IMR-90 (cell line): ENCODE results near the gene PLEKHA4. TPM values are rescaled to one million over a fixed set of nuclear protein-coding genes. Genes with fewer than 3 reads are reported as not detected.
A peak's percentile ranks its signal among the peaks of the same experiment; 100 is the strongest.

Experiments used
- ATAC-seq: fragments of 200-7000 bp; cut with Tn5 transposase; 2 replicates; pipeline ENCODE4 v1.9.1; 2020; ENCODE audit warnings: low read depth, mild to moderate bottlenecking, moderate library complexity
- BruUV-seq: library from RNA; stranded (reverse); fragments of 400-500 nt; replicated peaks from 2 replicates; lab custom pipeline; 2021; lab: Mats Ljungman, UMichigan
- CTCF ChIA-PET: fragments of 300-600 bp; formaldehyde crosslinking; extraction: SDS; loops from one replicate; lab custom pipeline; 2021; ENCODE audit warnings: antibody characterized with exemption; lab: Yijun Ruan, JAX
- POLR2A ChIA-PET: fragments of 300-600 bp; sonication (Branson Sonifier 250); formaldehyde crosslinking; loops from one replicate; lab custom pipeline; 2022; ENCODE audit warnings: antibody characterized with exemption; ENCODE audit not compliant: unreplicated experiment; lab: Charles Lee
- DNase-seq: peaks from one replicate; pipeline ENCODE4 v3.0.0; 2013
- H2AFZ ChIP-seq: replicated peaks from 2 replicates; pipeline ENCODE3; 2013; ENCODE audit warnings: low read length, mild to moderate bottlenecking; ENCODE audit not compliant: poor library complexity
- H2AK5ac ChIP-seq: 2 replicates; pipeline ENCODE4 v1.6.1; 2013; ENCODE audit warnings: low read depth, low read length, inconsistent platforms
- H2AK9ac ChIP-seq: replicated peaks from 2 replicates; pipeline ENCODE3; 2013; ENCODE audit warnings: mild to moderate bottlenecking, low read depth, low read length, moderate library complexity; ENCODE audit not compliant: poor library complexity
- H2BK120ac ChIP-seq: 2 replicates; pipeline ENCODE4 v1.6.1; 2013; ENCODE audit warnings: low read depth, low read length, inconsistent platforms
- H2BK15ac ChIP-seq: 3 replicates; pipeline ENCODE4 v1.6.1; 2013; ENCODE audit warnings: low read depth, low read length, inconsistent platforms
- H2BK20ac ChIP-seq: 2 replicates; pipeline ENCODE4 v1.6.1; 2013; ENCODE audit warnings: low read depth, mild to moderate bottlenecking, inconsistent platforms, low read length, moderate library complexity
- H2BK5ac ChIP-seq: 2 replicates; pipeline ENCODE4 v1.6.1; 2013; ENCODE audit warnings: mild to moderate bottlenecking, low read depth, low read length, inconsistent platforms; ENCODE audit not compliant: poor library complexity, severe bottlenecking
- H3K14ac ChIP-seq: replicated peaks from 2 replicates; pipeline ENCODE4 v1.6.1; 2013; ENCODE audit warnings: low read depth, low read length, inconsistent platforms
- H3K18ac ChIP-seq: 2 replicates; pipeline ENCODE4 v1.6.1; 2013; ENCODE audit warnings: low read depth, low read length, control low read depth
- H3K23ac ChIP-seq: 2 replicates; pipeline ENCODE4 v1.6.1; 2013; ENCODE audit warnings: low read depth, low read length, inconsistent platforms
- H3K27ac ChIP-seq: 2 replicates; pipeline ENCODE4 v1.5.1; 2013; ENCODE audit warnings: mild to moderate bottlenecking, control low read depth, low read length; ENCODE audit not compliant: insufficient read depth
- H3K27me3 ChIP-seq: 2 replicates; pipeline ENCODE4 v1.6.1; 2013; ENCODE audit warnings: low read length; ENCODE audit not compliant: control insufficient read depth, insufficient read depth
- H3K36me3 ChIP-seq: 2 replicates; pipeline ENCODE4 v1.6.1; 2013; ENCODE audit warnings: low read length, mixed read lengths; ENCODE audit not compliant: control insufficient read depth, insufficient read depth
- H3K4ac ChIP-seq: 2 replicates; pipeline ENCODE4 v1.6.1; 2013; ENCODE audit warnings: low read depth, low read length, inconsistent platforms
- H3K4me1 ChIP-seq: 2 replicates; pipeline ENCODE4 v1.6.1; 2013; ENCODE audit warnings: low read length, mixed read lengths; ENCODE audit not compliant: control insufficient read depth, insufficient read depth
- H3K4me2 ChIP-seq: 2 replicates; pipeline ENCODE4 v1.6.1; 2013; ENCODE audit warnings: low read depth, mild to moderate bottlenecking, control low read depth, low read length, moderate library complexity
- H3K4me3 ChIP-seq: 2 replicates; pipeline ENCODE4 v1.5.1; 2013; ENCODE audit warnings: low read depth, mild to moderate bottlenecking, control low read depth, low read length, moderate library complexity; ENCODE audit not compliant: insufficient read depth
- H3K56ac ChIP-seq: 2 replicates; pipeline ENCODE4 v1.6.1; 2013; ENCODE audit warnings: low read length, inconsistent platforms; ENCODE audit not compliant: insufficient read depth; ENCODE audit errors: extremely low read depth
- H3K79me1 ChIP-seq, 2 experiments: 2 replicates each; pipeline ENCODE4 v1.6.1; 2013; ENCODE audit warnings: low read length in 2 of 2, inconsistent platforms in 1 of 2, low read depth in 1 of 2
- H3K9ac ChIP-seq: 2 replicates; pipeline ENCODE4 v1.6.1; 2013; ENCODE audit warnings: low read depth, low read length, control low read depth
- H3K9me1 ChIP-seq: 2 replicates; pipeline ENCODE4 v1.6.1; 2013; ENCODE audit warnings: low read length, inconsistent platforms; ENCODE audit not compliant: insufficient read depth
- H3K9me3 ChIP-seq: 2 replicates; pipeline ENCODE4 v1.6.1; 2013; ENCODE audit warnings: low read length; ENCODE audit not compliant: control insufficient read depth, insufficient read depth
- H4K20me1 ChIP-seq: 2 replicates; pipeline ENCODE4 v1.6.1; 2013; ENCODE audit warnings: low read length, inconsistent platforms; ENCODE audit not compliant: insufficient read depth
- H4K5ac ChIP-seq: 2 replicates; pipeline ENCODE4 v1.6.1; 2013; ENCODE audit warnings: mild to moderate bottlenecking, low read depth, low read length, control low read depth
- H4K8ac ChIP-seq, 2 experiments: 2 replicates each; pipeline ENCODE4 v1.6.1; 2013; ENCODE audit warnings: low read depth in 2 of 2, low read length in 2 of 2, control low read depth in 1 of 2, inconsistent platforms in 1 of 2
- H4K91ac ChIP-seq: 2 replicates; pipeline ENCODE4 v1.6.1; 2013; ENCODE audit warnings: low read depth, low read length, inconsistent platforms; ENCODE audit not compliant: insufficient read depth
- BHLHE40 ChIP-seq: fragments of 150-350 bp; IDR thresholded peaks from 2 replicates; pipeline ENCODE4 v1.6.1; 2016; ENCODE audit warnings: mild to moderate bottlenecking, low read depth, low read length
- CEBPB ChIP-seq: IDR thresholded peaks from 2 replicates; pipeline ENCODE4 v1.6.1; 2012; ENCODE audit warnings: low read depth, low read length, improper control_type of control experiment
- CHD1 ChIP-seq: IDR thresholded peaks from 2 replicates; pipeline ENCODE4 v1.6.1; 2012; ENCODE audit warnings: low read depth, low read length, improper control_type of control experiment
- CTCF ChIP-seq: conservative IDR thresholded peaks from 2 replicates; pipeline ENCODE4 v1.5.1; 2012; ENCODE audit warnings: mild to moderate bottlenecking, low read depth, low read length, improper control_type of control experiment
- ELK1 ChIP-seq: fragments of 150-350 bp; IDR thresholded peaks from 2 replicates; pipeline ENCODE4 v1.6.1; 2016; ENCODE audit warnings: low read depth, mild to moderate bottlenecking, low read length, moderate library complexity, borderline replicate concordance
- FOS ChIP-seq: fragments of 150-350 bp; IDR thresholded peaks from 2 replicates; pipeline ENCODE4 v1.6.1; 2016; ENCODE audit warnings: low read depth, low read length
- MAFK ChIP-seq: IDR thresholded peaks from 2 replicates; pipeline ENCODE4 v1.6.1; 2012; ENCODE audit warnings: low read depth, low read length, improper control_type of control experiment
- MAZ ChIP-seq: IDR thresholded peaks from 2 replicates; pipeline ENCODE4 v1.6.1; 2012; ENCODE audit warnings: low read depth, mild to moderate bottlenecking, low read length, improper control_type of control experiment, moderate library complexity, borderline replicate concordance
- MXI1 ChIP-seq: IDR thresholded peaks from 2 replicates; pipeline ENCODE4 v1.6.1; 2012; ENCODE audit warnings: low read depth, mild to moderate bottlenecking, low read length, moderate library complexity, borderline replicate concordance
- NFE2L2 ChIP-seq: fragments of 150-350 bp; IDR thresholded peaks from 2 replicates; pipeline ENCODE4 v1.6.1; 2016; ENCODE audit warnings: low read depth, mild to moderate bottlenecking, low read length
- POLR2A ChIP-seq: IDR thresholded peaks from 2 replicates; pipeline ENCODE4 v1.6.1; 2012; ENCODE audit warnings: mild to moderate bottlenecking, low read depth, low read length
- RAD21 ChIP-seq: IDR thresholded peaks from 2 replicates; pipeline ENCODE4 v1.6.1; 2012; ENCODE audit warnings: low read length, improper control_type of control experiment
- RCOR1 ChIP-seq: IDR thresholded peaks from 2 replicates; pipeline ENCODE4 v1.6.1; 2012; ENCODE audit warnings: mild to moderate bottlenecking, low read length, improper control_type of control experiment; ENCODE audit not compliant: insufficient replicate concordance
- RFX5 ChIP-seq: IDR thresholded peaks from 2 replicates; pipeline ENCODE4 v1.8.0; 2012; ENCODE audit warnings: low read depth, mild to moderate bottlenecking, low read length, moderate library complexity
- SMC3 ChIP-seq: fragments of 150-350 bp; IDR thresholded peaks from 2 replicates; pipeline ENCODE4 v1.6.1; 2016; ENCODE audit warnings: low read depth, mild to moderate bottlenecking, antibody characterized with exemption, low read length, moderate library complexity
- WGBS, 2 experiments: methylation state at CpG; one replicate each; pipeline versions ENCODE4 v1.1.5 to v1.1.7; 2013; ENCODE audit warnings: missing lambda C conversion rate in 2 of 2; ENCODE audit not compliant: insufficient read length in 1 of 2; ENCODE audit errors: extremely low coverage in 2 of 2; 5-methylcytosine and 5-hydroxymethylcytosine counted together
- dilution Hi-C: fragments of 300-500 bp; cut with HindIII; formaldehyde crosslinking; loops from one replicate; pipeline ENCODE4 v1.14.3; 2018; ENCODE audit warnings: low sequenced_read_pairs; ENCODE audit not compliant: unreplicated experiment
- in situ Hi-C: fragments of 300-500 bp; cut with MboI; formaldehyde crosslinking; loops from 3 replicates; pipeline ENCODE4 v1.14.3; 2019; ENCODE audit warnings: low sequenced_read_pairs, inconsistent platforms, mixed read lengths
- intact Hi-C: fragments of 100-400 bp; cut with micrococcal nuclease; formaldehyde crosslinking; loops from 2 replicates; pipeline ENCODE4 v1.10.0; 2022
- polyA plus RNA-seq, 3 experiments: library from polyadenylated mRNA; depleted of rRNA; stranded (reverse); fragments of >200 nt; gene quantifications; 2 replicates each; pipeline ENCODE4 v1.2.3, GENCODE V29; 2012; ENCODE audit warnings: low replicate concordance in 1 of 3
- total RNA-seq: library from RNA; depleted of rRNA; stranded (reverse); fragments of >200 nt; gene quantifications from 2 replicates; pipeline ENCODE4 v1.2.3, GENCODE V29; 2012

The PLEKHA4 gene
- total and polyA plus RNA-seq, 2 of the 4 experiments (the other 2 are of a cell fraction) = 4.5 to 14.4 TPM

GRCh38 chr19:48821633-48822032 is 46.8 kb downstream of the PLEKHA4 start:
- intact Hi-C loops (no loop called here), in situ Hi-C loops (no loop called here), dilution Hi-C loops (no loop called here)
- Histone ChIP-seq H3K4ac (no peak overlapping the region), H3K79me1 (no peaks in the 10 kb centered on the region), H3K9ac (no peak overlapping the region), H2AK9ac (no peak overlapping the region), H4K8ac (no peak overlapping the region), H3K4me1 (peaks cover 3% of the 10 kb centered on the region; the same call in 1 of the 2 replicates), H2AK5ac (no peak overlapping the region), H2BK15ac (no peak overlapping the region), H4K91ac (no peak overlapping the region), H3K18ac (no peak overlapping the region), H3K4me3 (no peak overlapping the region), H2BK120ac (no peak overlapping the region), H3K27me3 (no peaks in the 10 kb centered on the region), H2BK20ac (no peak overlapping the region), H4K20me1 (no peaks in the 10 kb centered on the region), H3K56ac (no peak overlapping the region), H2AFZ (no peak overlapping the region), H3K9me3 (no peaks in the 10 kb centered on the region), H2BK5ac (peak overlapping the region; percentile 54), H3K36me3 (peaks cover 6% of the 10 kb centered on the region), H3K23ac (no peak overlapping the region), H3K9me1 (no peaks in the 10 kb centered on the region), H3K14ac (no peak overlapping the region), H3K4me2 (no peak overlapping the region), H4K5ac (no peak overlapping the region), H3K27ac (no peak overlapping the region)
- ChIA-PET POLR2A (no interaction called here), CTCF (no interaction called here)
- 76 to 100% methylated on average over 2 to 5 of the region's 5 CpGs for WGBS, 2 experiments
- DNase-seq = no peak
- no TSS peak for BruUV-seq
- ATAC-seq = no peak
- TF ChIP-seq RFX5 = no peak
- TF ChIP-seq MAZ = no peak
- no peak for TF ChIP-seq MAFK
- TF ChIP-seq NFE2L2 = no peak
- no peak for TF ChIP-seq CEBPB
- TF ChIP-seq FOS = no peak
- TF ChIP-seq RCOR1 = no peak
- TF ChIP-seq MXI1 = no peak
- TF ChIP-seq RAD21 = no peak
- TF ChIP-seq BHLHE40 = no peak
- TF ChIP-seq SMC3 = no peak
- TF ChIP-seq CTCF = no peak
- no peak for TF ChIP-seq ELK1
- TF ChIP-seq CHD1 = no peak
- no peak for TF ChIP-seq POLR2A
